Endothelial cell of umbilical vein (primary cell): ENCODE data around the gene FOXP4. TPM values are rescaled to one million over a fixed set of nuclear protein-coding genes. Genes with fewer than 3 reads are reported as not detected.

Experiments used
- BruUV-seq: library from RNA; stranded (reverse); fragments of 400-500 nt; replicated peaks from 2 replicates; lab custom pipeline; 2021; lab: Mats Ljungman, UMichigan
- CTCF ChIA-PET: fragments of 300-600, 350-600 bp; sonication (Branson Sonifier 250); formaldehyde crosslinking; loops from one replicate; lab custom pipeline; 2021; ENCODE audit warnings: antibody characterized with exemption, inconsistent platforms; lab: Charles Lee
- POLR2A ChIA-PET: fragments of 300-600, 350-600 bp; sonication (Branson Sonifier 250); formaldehyde crosslinking; loops from one replicate; lab custom pipeline; 2021; ENCODE audit warnings: antibody characterized with exemption, inconsistent platforms; lab: Charles Lee
- DNase-seq: peaks from one replicate; pipeline ENCODE4 v3.0.0-alpha.2; 2011; ENCODE audit warnings: low read depth, low spot score
- FAIRE-seq: peaks from 2 replicates; lab custom pipeline; 2011; peaks lifted over from hg19 to GRCh38; lab: Jason Lieb, UNC
- H2AFZ ChIP-seq: 2 replicates; pipeline ENCODE4 v1.6.0; 2012; ENCODE audit warnings: low read depth, low read length, control low read depth, inconsistent platforms
- H3K27ac ChIP-seq: 2 replicates; pipeline ENCODE4 v1.5.1; 2011; ENCODE audit warnings: low read depth, mild to moderate bottlenecking, control low read depth, low read length, moderate library complexity; ENCODE audit not compliant: insufficient read depth
- H3K27me3 ChIP-seq, 2 experiments: 2 replicates each; pipeline versions ENCODE4 v1.6.0 to v1.6.1; 2011; ENCODE audit warnings: low read length in 2 of 2, mixed read lengths in 1 of 2; ENCODE audit not compliant: control insufficient read depth in 2 of 2, insufficient read depth in 2 of 2
- H3K36me3 ChIP-seq, 2 experiments: 2 replicates in 1 of 2; 3 replicates in 1 of 2; pipeline ENCODE4 v1.5.1; 2011; ENCODE audit warnings: low read length in 2 of 2, mild to moderate bottlenecking in 1 of 2, moderate library complexity in 1 of 2; ENCODE audit not compliant: control insufficient read depth in 2 of 2, insufficient read depth in 2 of 2; ENCODE audit errors: extremely low read depth in 1 of 2
- H3K4me1 ChIP-seq: 3 replicates; pipeline ENCODE4 v1.5.1; 2011; ENCODE audit warnings: mild to moderate bottlenecking, low read length; ENCODE audit not compliant: control insufficient read depth, insufficient read depth; ENCODE audit errors: extremely low read depth
- H3K4me2 ChIP-seq: 2 replicates; pipeline ENCODE4 v1.6.1; 2011; ENCODE audit warnings: low read length, control low read depth, mixed read lengths; ENCODE audit not compliant: insufficient read depth
- H3K4me3 ChIP-seq, 3 experiments: fragments of 200-600 bp in 1 of 3; sonication (generic), shearing (Covaris generic) in 1 of 3; replicated peaks in 1 of 3; 2 replicates each; pipeline ENCODE4 v1.5.1; 2011 to 2016; ENCODE audit warnings: control low read depth in 3 of 3, low read length in 3 of 3, mild to moderate bottlenecking in 2 of 3, inconsistent platforms in 1 of 3, low read depth in 1 of 3, moderate library complexity in 1 of 3; ENCODE audit not compliant: insufficient read depth in 1 of 3
- H3K79me2 ChIP-seq: 2 replicates; pipeline ENCODE4 v1.6.0; 2012; ENCODE audit warnings: low read length, inconsistent platforms; ENCODE audit not compliant: control insufficient read depth, insufficient read depth
- H3K9ac ChIP-seq: replicated peaks from 2 replicates; pipeline ENCODE3; 2011; ENCODE audit warnings: low read length, control low read depth; ENCODE audit not compliant: insufficient read depth; ENCODE audit errors: extremely low read depth
- H3K9me1 ChIP-seq: replicated peaks from 3 replicates; pipeline ENCODE4 v1.6.0; 2011; ENCODE audit warnings: mild to moderate bottlenecking, low read length; ENCODE audit not compliant: control insufficient read depth, insufficient read depth; ENCODE audit errors: extremely low read depth
- H3K9me3 ChIP-seq: replicated peaks from 2 replicates; pipeline ENCODE4 v1.5.1; 2012; ENCODE audit warnings: low read length, inconsistent platforms; ENCODE audit not compliant: control insufficient read depth, insufficient read depth
- H4K20me1 ChIP-seq: replicated peaks from 2 replicates; pipeline ENCODE3; 2011; ENCODE audit warnings: mild to moderate bottlenecking, low read length; ENCODE audit not compliant: control insufficient read depth, insufficient read depth; ENCODE audit errors: extremely low read depth
- CTCF ChIP-seq, 2 donors: IDR thresholded peaks; 1 replicate in 1 of 2; 2 replicates in 1 of 2; pipeline ENCODE4 v1.5.1; 2011; ENCODE audit warnings: low read length in 2 of 2, mild to moderate bottlenecking in 2 of 2, moderate library complexity in 2 of 2, control low read depth in 1 of 2, inconsistent platforms in 1 of 2, low read depth in 1 of 2; ENCODE audit not compliant: insufficient read depth in 1 of 2; ENCODE audit errors: extremely low read depth in 1 of 2
- EZH2 ChIP-seq: IDR thresholded peaks from 2 replicates; pipeline ENCODE4 v1.6.1; 2012; ENCODE audit warnings: borderline replicate concordance, low read depth, mild to moderate bottlenecking, moderate library complexity, low read length, inconsistent platforms; ENCODE audit not compliant: severe bottlenecking
- FOS ChIP-seq: IDR thresholded peaks from 2 replicates; pipeline ENCODE4 v1.6.1; 2011; ENCODE audit warnings: mild to moderate bottlenecking, low read length, moderate library complexity, borderline replicate concordance; ENCODE audit not compliant: insufficient read depth
- GATA2 ChIP-seq: IDR thresholded peaks from 2 replicates; pipeline ENCODE4 v1.7.0; 2011; ENCODE audit warnings: low read depth, mild to moderate bottlenecking, moderate library complexity, mixed read lengths, low read length; ENCODE audit not compliant: insufficient read length, insufficient read depth
- JUN ChIP-seq: IDR thresholded peaks from 2 replicates; pipeline ENCODE4 v1.6.1; 2011; ENCODE audit warnings: borderline replicate concordance, low read depth; ENCODE audit not compliant: insufficient read length, insufficient read depth
- MAX ChIP-seq: IDR thresholded peaks from 2 replicates; pipeline ENCODE4 v1.6.1; 2011; ENCODE audit not compliant: insufficient read depth, insufficient read length
- MYC ChIP-seq: IDR thresholded peaks from one replicate; pipeline ENCODE4 v1.6.1; 2011; ENCODE audit warnings: mild to moderate bottlenecking, low read depth, low read length
- POLR2A ChIP-seq: IDR thresholded peaks from 2 replicates; pipeline ENCODE4 v1.6.1; 2012; ENCODE audit warnings: low read depth, mild to moderate bottlenecking, control low read depth, low read length
- POLR2AphosphoS5 ChIP-seq: IDR thresholded peaks from 2 replicates; pipeline ENCODE4 v1.6.1; 2012; ENCODE audit warnings: low read depth, mild to moderate bottlenecking, control low read depth, low read length, moderate library complexity; ENCODE audit not compliant: insufficient read depth
- dilution Hi-C: fragments of 300-500 bp; cut with MboI; formaldehyde crosslinking; loops from one replicate; pipeline ENCODE4 v1.15.0; 2019; ENCODE audit warnings: low sequenced_read_pairs; ENCODE audit not compliant: extremely low pct_ligation_motif_present
- intact Hi-C: fragments of 100-400 bp; cut with micrococcal nuclease; formaldehyde crosslinking; loops from one replicate; pipeline ENCODE4 v1.10.0; 2022
- polyA plus RNA-seq, 4 experiments: library from polyadenylated mRNA; depleted of rRNA in 3 of 4; stranded (reverse) in 3 of 4; unstranded in 1 of 4; fragments of >200 nt; gene quantifications; 2 replicates each; pipeline versions ENCODE4 v1.2.1 to v1.2.3, GENCODE V29; 2011 to 2012; ENCODE audit warnings: missing spikeins in 1 of 4
- total RNA-seq: library from RNA; stranded (reverse); gene quantifications from 2 replicates; pipeline ENCODE4 v1.2.3, GENCODE V29; 2021

FOXP4 gene
- total and polyA plus RNA-seq, 2 donors (not counting 3 experiments of a cell fraction or from before 2014, with no cell fraction given) = 5.6 to 23.9 TPM

DNA sequence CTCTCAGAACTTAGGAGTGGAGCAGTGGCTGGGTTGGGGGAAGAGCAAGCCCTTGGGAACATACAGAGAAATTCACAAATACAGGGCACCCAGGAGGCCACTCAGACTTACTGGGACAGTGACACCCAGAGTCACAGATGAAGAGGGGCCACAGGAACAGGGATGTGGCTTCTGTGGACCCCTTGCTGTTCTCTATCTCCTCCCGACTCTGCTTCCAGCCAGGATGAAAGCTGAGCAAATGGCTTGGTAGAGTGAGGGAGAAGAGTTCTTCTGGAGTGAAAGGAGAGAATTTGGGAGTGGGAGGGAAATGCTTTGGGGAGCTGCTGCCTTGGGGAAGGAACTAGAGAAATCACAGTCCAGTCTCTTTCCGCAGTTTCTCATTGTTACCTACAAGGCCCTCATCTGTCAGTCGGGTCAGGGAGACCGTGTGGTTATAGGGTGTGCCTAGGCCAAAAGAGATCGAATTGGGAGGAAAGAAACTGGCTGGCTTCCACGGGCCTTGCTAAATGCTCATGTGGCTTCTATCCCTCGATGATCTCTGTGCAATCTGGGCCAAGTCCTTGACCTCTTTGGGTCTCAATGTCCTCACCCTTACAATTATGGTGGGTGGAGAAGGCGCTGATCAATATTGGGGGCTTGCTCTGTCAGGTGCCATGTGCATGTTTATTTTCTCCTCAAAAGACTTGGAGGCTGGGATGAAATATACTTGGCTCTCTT is 17.0 kb downstream of the FOXP4 start:
- H3K36me3 ChIP-seq = peaks cover 0 to 18% of the 10 kb centered on the region in 2 experiments
- H3K9me3 ChIP-seq = no peaks in the 10 kb centered on the region
- TF ChIP-seq CTCF (IDR thresholded peaks at IDR 0.05; ENCODE audit: extremely low read depth in 1 of 2, insufficient read depth in 1 of 2, low read depth in 1 of 2, low read length in 2 of 2) = no peak
- no peak for TF ChIP-seq GATA2
- TF ChIP-seq POLR2AphosphoS5 = no peak
- no peak for TF ChIP-seq EZH2
- no peak for TF ChIP-seq FOS
- no peak for TF ChIP-seq JUN
- TF ChIP-seq MYC = no peak
- no peak for TF ChIP-seq POLR2A
- TF ChIP-seq MAX = no peak
- H3K4me2 ChIP-seq = no peak overlapping the region
- H3K9ac ChIP-seq = no peak overlapping the region
- POLR2A ChIA-PET = no interaction called here
- FAIRE-seq = no peak
- no TSS peak for BruUV-seq
- dilution Hi-C loops (no loop called here), intact Hi-C loops (no loop called here)
- no peaks in the 10 kb centered on the region for H3K9me1 ChIP-seq
- CTCF ChIA-PET = no interaction called here
- H3K27ac ChIP-seq = no peak overlapping the region
- no peak overlapping the region for H3K4me3 ChIP-seq
- no peaks in the 10 kb centered on the region for H3K27me3 ChIP-seq
- H2AFZ ChIP-seq = no peak overlapping the region
- peaks cover 8% of the 10 kb centered on the region for H3K4me1 ChIP-seq
- no peaks in the 10 kb centered on the region for H3K79me2 ChIP-seq
- H4K20me1 ChIP-seq = no peaks in the 10 kb centered on the region
- DNase-seq = no peak
